H1 (cell line): Measurements from ENCODE around the gene LCN6. TPM values are rescaled to one million over a fixed set of nuclear protein-coding genes. Genes with fewer than 3 reads are reported as not detected.

ENCODE experiments used
- CTCF ChIA-PET: fragments of 300-600 bp; sonication (Branson Sonifier 250); formaldehyde crosslinking; loops from one replicate; lab custom pipeline; 2021; ENCODE audit not compliant: partially characterized antibody; lab: Charles Lee
- POLR2A ChIA-PET: fragments of 300-600 bp; sonication (Branson Sonifier 250); formaldehyde crosslinking; loops from one replicate; lab custom pipeline; 2021; ENCODE audit warnings: inconsistent platforms; ENCODE audit not compliant: partially characterized antibody; lab: Charles Lee
- DNase-seq, 2 experiments: peaks; one replicate each; pipeline versions ENCODE4 v3.0.0 to v3.0.0-alpha.2; 2010 to 2022; ENCODE audit warnings: low spot score in 2 of 2, low read depth in 1 of 2, mixed read lengths in 1 of 2
- FAIRE-seq: peaks from 2 replicates; lab custom pipeline; 2011; peaks lifted over from hg19 to GRCh38; lab: Jason Lieb, UNC
- H2AFZ ChIP-seq: 2 replicates; pipeline ENCODE4 v1.8.1; 2012; ENCODE audit warnings: low read length, inconsistent platforms
- H2AK5ac ChIP-seq: 2 replicates; pipeline ENCODE4 v1.6.1; 2013; ENCODE audit warnings: low read depth, low read length
- H2BK120ac ChIP-seq: replicated peaks from 2 replicates; pipeline ENCODE3; 2013; ENCODE audit warnings: low read depth, low read length, inconsistent platforms
- H2BK12ac ChIP-seq: 2 replicates; pipeline ENCODE4 v1.6.1; 2013; ENCODE audit warnings: low read depth, low read length
- H2BK15ac ChIP-seq: 2 replicates; pipeline ENCODE4 v1.6.1; 2013; ENCODE audit warnings: low read length
- H2BK20ac ChIP-seq: 2 replicates; pipeline ENCODE4 v1.6.1; 2013; ENCODE audit warnings: low read length
- H2BK5ac ChIP-seq: 2 replicates; pipeline ENCODE4 v1.6.1; 2013; ENCODE audit warnings: low read depth, low read length
- H3K14ac ChIP-seq: 2 replicates; pipeline ENCODE4 v1.6.1; 2013; ENCODE audit warnings: inconsistent platforms; ENCODE audit not compliant: insufficient read length
- H3K18ac ChIP-seq: 2 replicates; pipeline ENCODE4 v1.6.1; 2013; ENCODE audit warnings: low read length; ENCODE audit errors: extremely low read depth
- H3K23ac ChIP-seq: 2 replicates; pipeline ENCODE4 v1.6.1; 2013; ENCODE audit warnings: inconsistent platforms; ENCODE audit not compliant: insufficient read length
- H3K23me2 ChIP-seq: 2 replicates; pipeline ENCODE4 v1.6.1; 2013; ENCODE audit warnings: low read depth, low read length
- H3K27ac ChIP-seq: 2 replicates; pipeline ENCODE4 v1.6.1; 2011; ENCODE audit warnings: low read depth, low read length, inconsistent platforms
- H3K27me3 ChIP-seq, 4 experiments: replicated peaks in 1 of 4; 1 replicate in 1 of 4; 2 replicates in 3 of 4; pipeline versions ENCODE4 v1.6.1 to v1.8.1; 2011 to 2013; ENCODE audit warnings: low read length in 3 of 4, mild to moderate bottlenecking in 3 of 4, inconsistent platforms in 2 of 4, mixed read lengths in 2 of 4, moderate library complexity in 1 of 4; ENCODE audit not compliant: control insufficient read depth in 3 of 4, insufficient read depth in 3 of 4; ENCODE audit errors: extremely low read depth in 1 of 4
- H3K36me3 ChIP-seq, 4 experiments: 2 replicates each; pipeline versions ENCODE4 v1.6.1 to v1.8.1; 2011 to 2013; ENCODE audit warnings: mild to moderate bottlenecking in 4 of 4, low read length in 3 of 4, moderate library complexity in 2 of 4, control low read depth in 1 of 4, inconsistent platforms in 1 of 4; ENCODE audit not compliant: insufficient read depth in 4 of 4, control insufficient read depth in 2 of 4
- H3K4ac ChIP-seq: replicated peaks from 2 replicates; pipeline ENCODE3; 2013; ENCODE audit warnings: low read length, low read depth, mixed read lengths, inconsistent platforms; ENCODE audit not compliant: insufficient read length
- H3K4me1 ChIP-seq, 4 experiments: replicated peaks in 1 of 4; 1 replicate in 1 of 4; 2 replicates in 3 of 4; pipeline versions ENCODE4 v1.6.1 to v1.8.1; 2011 to 2013; ENCODE audit warnings: low read length in 3 of 4, inconsistent platforms in 2 of 4, mixed read lengths in 1 of 4; ENCODE audit not compliant: insufficient read depth in 4 of 4, control insufficient read depth in 3 of 4
- H3K4me2 ChIP-seq, 2 experiments: 2 replicates each; pipeline versions ENCODE4 v1.6.1 to v1.8.1; 2011 to 2013; ENCODE audit warnings: low read depth in 2 of 2, low read length in 2 of 2, control low read depth in 1 of 2, inconsistent platforms in 1 of 2, mild to moderate bottlenecking in 1 of 2; ENCODE audit not compliant: insufficient read depth in 1 of 2
- H3K4me3 ChIP-seq, 4 experiments: fragments of 200-600, 300-600 bp in 1 of 4; sonication (generic), shearing (Covaris generic), sonication (Bioruptor Twin) in 1 of 4; 2 replicates each; pipeline versions ENCODE4 v1.5.1 to v1.8.1; 2011 to 2016; ENCODE audit warnings: low read length in 4 of 4, low read depth in 3 of 4, control low read depth in 2 of 4, inconsistent platforms in 2 of 4, mild to moderate bottlenecking in 2 of 4, mixed read lengths in 1 of 4, moderate library complexity in 1 of 4; ENCODE audit not compliant: insufficient read depth in 2 of 4; ENCODE audit errors: extremely low read depth in 1 of 4
- H3K56ac ChIP-seq: replicated peaks from 2 replicates; pipeline ENCODE3; 2013; ENCODE audit warnings: low read depth, mild to moderate bottlenecking, mixed read lengths, low read length, inconsistent platforms; ENCODE audit not compliant: insufficient read length
- H3K79me1 ChIP-seq: 2 replicates; pipeline ENCODE4 v1.6.1; 2013; ENCODE audit warnings: low read depth, low read length, control low read depth
- H3K79me2 ChIP-seq, 2 experiments: 2 replicates each; pipeline versions ENCODE4 v1.6.1 to v1.8.1; 2012 to 2013; ENCODE audit warnings: low read length in 2 of 2, mild to moderate bottlenecking in 2 of 2, inconsistent platforms in 1 of 2; ENCODE audit not compliant: insufficient read depth in 2 of 2, control insufficient read depth in 1 of 2
- H3K9ac ChIP-seq, 4 experiments: replicated peaks in 1 of 4; 1 replicate in 1 of 4; 2 replicates in 3 of 4; pipeline versions ENCODE4 v1.6.1 to v1.8.1; 2011 to 2013; ENCODE audit warnings: low read depth in 3 of 4, low read length in 3 of 4, control low read depth in 2 of 4, mild to moderate bottlenecking in 2 of 4, moderate library complexity in 2 of 4, inconsistent platforms in 1 of 4; ENCODE audit errors: extremely low read depth in 1 of 4
- H3K9me3 ChIP-seq, 2 experiments: 2 replicates each; pipeline versions ENCODE4 v1.6.1 to v1.8.1; 2012 to 2013; ENCODE audit warnings: mild to moderate bottlenecking in 2 of 2, moderate library complexity in 2 of 2, control low read depth in 1 of 2, inconsistent platforms in 1 of 2, low read depth in 1 of 2, low read length in 1 of 2, mixed read lengths in 1 of 2; ENCODE audit not compliant: insufficient read depth in 2 of 2
- H4K20me1 ChIP-seq, 2 experiments: replicated peaks in 1 of 2; 2 replicates each; pipeline versions ENCODE3 to v1.8.1; 2011 to 2013; ENCODE audit warnings: inconsistent platforms in 2 of 2, low read length in 2 of 2, mild to moderate bottlenecking in 1 of 2; ENCODE audit not compliant: insufficient read depth in 2 of 2, control insufficient read depth in 1 of 2
- H4K5ac ChIP-seq: 2 replicates; pipeline ENCODE4 v1.6.1; 2013; ENCODE audit warnings: low read length, low read depth, mixed read lengths, inconsistent platforms; ENCODE audit not compliant: insufficient read length
- H4K8ac ChIP-seq: 2 replicates; pipeline ENCODE4 v1.8.0; 2013; ENCODE audit warnings: mild to moderate bottlenecking, moderate library complexity, low read length, inconsistent platforms; ENCODE audit not compliant: insufficient read depth; ENCODE audit errors: extremely low read depth
- H4K91ac ChIP-seq: replicated peaks from 2 replicates; pipeline ENCODE3; 2013; ENCODE audit warnings: low read length, mixed read lengths, inconsistent platforms; ENCODE audit not compliant: insufficient read length
- CEBPB ChIP-seq: IDR thresholded peaks from 2 replicates; pipeline ENCODE4 v1.6.1; 2012; ENCODE audit warnings: low read depth, low read length
- CHD1 ChIP-seq: IDR thresholded peaks from 2 replicates; pipeline ENCODE4 v1.6.1; 2012; ENCODE audit warnings: low read depth, low read length, improper control_type of control experiment
- EGR1 ChIP-seq: IDR thresholded peaks from 2 replicates; pipeline ENCODE4 v1.6.1; 2011; ENCODE audit warnings: low read depth, low read length, borderline replicate concordance
- GABPA ChIP-seq: IDR thresholded peaks from 2 replicates; pipeline ENCODE4 v1.6.1; 2011; ENCODE audit warnings: mild to moderate bottlenecking, low read length, moderate library complexity, borderline replicate concordance; ENCODE audit not compliant: insufficient read depth
- GTF2F1 ChIP-seq: IDR thresholded peaks from 2 replicates; pipeline ENCODE4 v1.6.1; 2012; ENCODE audit warnings: low read depth, low read length, improper control_type of control experiment, borderline replicate concordance
- HDAC2 ChIP-seq, 2 experiments: fragments of 300-600 bp in 1 of 2; sonication (generic) in 1 of 2; IDR thresholded peaks; 2 replicates each; pipeline ENCODE4 v1.6.1; 2011 to 2012; ENCODE audit warnings: low read depth in 2 of 2, low read length in 2 of 2, mild to moderate bottlenecking in 2 of 2, moderate library complexity in 2 of 2, borderline replicate concordance in 1 of 2, inconsistent platforms in 1 of 2
- KDM4A ChIP-seq: IDR thresholded peaks from one replicate; pipeline ENCODE4 v1.7.1; 2012; ENCODE audit warnings: low read depth, mild to moderate bottlenecking, moderate library complexity, low read length, inconsistent platforms; ENCODE audit not compliant: severe bottlenecking
- PHF8 ChIP-seq: fragments of 200-600 bp; sonication (generic); conservative IDR thresholded peaks from 2 replicates; pipeline ENCODE4 v1.7.1; 2012; ENCODE audit warnings: low read depth, mild to moderate bottlenecking, inconsistent platforms, low read length, moderate library complexity
- SP2 ChIP-seq: IDR thresholded peaks from 2 replicates; pipeline ENCODE4 v1.6.1; 2012; ENCODE audit warnings: mild to moderate bottlenecking, low read length, inconsistent platforms
- SP4 ChIP-seq: IDR thresholded peaks from 2 replicates; pipeline ENCODE4 v1.6.1; 2012; ENCODE audit warnings: low read length, inconsistent platforms
- YY1 ChIP-seq: IDR thresholded peaks from 2 replicates; pipeline ENCODE4 v1.6.1; 2011; ENCODE audit warnings: low read depth, mild to moderate bottlenecking, low read length
- WGBS, 2 experiments: shearing (Covaris generic) in 1 of 2; methylation state at CpG; one replicate each; pipeline versions ENCODE4 v1.1.6 to v1.1.7; 2013 to 2015; ENCODE audit warnings: low lambda C conversion rate in 2 of 2, mixed read lengths in 2 of 2, inconsistent platforms in 1 of 2, low coverage in 1 of 2, missing lambda C conversion rate in 1 of 2; ENCODE audit not compliant: insufficient replicate concordance in 2 of 2, insufficient coverage in 1 of 2, insufficient read length in 1 of 2; ENCODE audit errors: extremely low coverage in 1 of 2, missing lambda C conversion rate in 1 of 2; 5-methylcytosine and 5-hydroxymethylcytosine counted together
- polyA plus RNA-seq, 7 experiments: library from polyadenylated mRNA; depleted of rRNA in 3 of 7; stranded (reverse) in 5 of 7; unstranded in 2 of 7; fragments of >200 nt in 5 of 7; fragments of 200-250 nt in 2 of 7; gene quantifications; 1 replicate in 5 of 7; 2 replicates in 1 of 7; 4 replicates in 1 of 7; pipeline versions ENCODE4 v1.2.1 to v1.2.3, GENCODE V29; 2011 to 2013; ENCODE audit warnings: missing spikeins in 2 of 7, mixed read lengths in 2 of 7
- total RNA-seq: library from RNA; stranded (reverse); fragmentation: NEBNext Ultra II Directional; extraction: Animal tissue kit (Norgen Biotek cat#: 25700); gene quantifications from 2 replicates; pipeline ENCODE4 v1.2.1, GENCODE V29; 2021
- TF ChIP-seq, protein P1 (sequence below): IDR thresholded peaks from 2 replicates; pipeline ENCODE4 v1.6.1; 2012; ENCODE audit warnings: inconsistent platforms

The LCN6 gene
- total and polyA plus RNA-seq, 2 of the 8 experiments (the other 6 are each of a cell fraction or from before 2014, with no cell fraction given), result not detected

GRCh38 chr9:136697146-136697820 is 51.0 kb downstream of the LCN6 start:
- DNase-seq, result peak in 1 of 2 experiments; percentile 54
- peak overlapping the region; percentile 97; the same call in 1 of the 2 replicates for H2BK12ac ChIP-seq
- 87% methylated on average over 23 of the region's 23 CpGs; no CpG with 5 or more reads in 1 of the 2 experiments for WGBS, 2 experiments
- no peaks in the 10 kb centered on the region for H3K79me2 ChIP-seq
- no peak overlapping the region for H3K4ac ChIP-seq
- H3K4me2 ChIP-seq, result no peak overlapping the region
- no peak overlapping the region for H3K9ac ChIP-seq
- no peaks in the 10 kb centered on the region for H3K79me1 ChIP-seq
- H2BK20ac ChIP-seq, result 0 out of 2 replicates have a peak overlapping the region, but pooled peaks have one; percentile 21
- H3K36me3 ChIP-seq, result no peaks in the 10 kb centered on the region
- FAIRE-seq, result no peak
- H2AK5ac ChIP-seq, result 0 out of 2 replicates have a peak overlapping the region, but pooled peaks have one; percentile 91
- peak overlapping the region; percentile 60; the same call in 1 of the 2 replicates for H3K18ac ChIP-seq
- H4K20me1 ChIP-seq, result no peaks in the 10 kb centered on the region
- ChIA-PET POLR2A (interaction anchor here (0.6 to 1.4 kb wide), 6 partner anchors 11 to 343 kb away, joined by 3 to 4 read pairs (median 4); no protein-coding TSS in a partner anchor), CTCF (interaction anchor here (0.8 to 2.0 kb wide), 3 partner anchors 9 to 213 kb away, joined by 3 to 5 read pairs (median 5); no protein-coding TSS in a partner anchor)
- no peak overlapping the region for H3K4me3 ChIP-seq
- H3K23ac ChIP-seq, result no peak overlapping the region
- H3K27ac ChIP-seq, result no peak overlapping the region
- H3K27me3 ChIP-seq, result no peaks in the 10 kb centered on the region
- H3K4me1 ChIP-seq, result peaks cover 0 to 13% (median 5%) of the 10 kb centered on the region in 4 experiments; a peak in 5 of 7 replicates
- H3K56ac ChIP-seq, result peak overlapping the region; percentile 3
- no peak overlapping the region for H2AFZ ChIP-seq
- peak overlapping the region; percentile 36 for H4K5ac ChIP-seq
- peak overlapping the region; percentile 40; the same call in 1 of the 2 replicates for H2BK15ac ChIP-seq
- peak overlapping the region; percentile 83 for H4K91ac ChIP-seq
- no peaks in the 10 kb centered on the region for H3K9me3 ChIP-seq
- H4K8ac ChIP-seq, result no peak overlapping the region; the same call in 1 of the 2 replicates
- no peak overlapping the region for H2BK120ac ChIP-seq
- H3K14ac ChIP-seq, result peak overlapping the region; percentile 49
- H2BK5ac ChIP-seq, result peak overlapping the region; percentile 88; the same call in 1 of the 2 replicates
- H3K23me2 ChIP-seq, result no peaks in the 10 kb centered on the region
- TF ChIP-seq CHD1, result no peak
- no peak for TF ChIP-seq EGR1
- no peak for TF ChIP-seq KDM4A
- TF ChIP-seq GABPA, result no peak
- TF ChIP-seq, protein P1, sequence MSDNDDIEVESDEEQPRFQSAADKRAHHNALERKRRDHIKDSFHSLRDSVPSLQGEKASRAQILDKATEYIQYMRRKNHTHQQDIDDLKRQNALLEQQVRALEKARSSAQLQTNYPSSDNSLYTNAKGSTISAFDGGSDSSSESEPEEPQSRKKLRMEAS, result no peak
- no peak for TF ChIP-seq SP4
- no peak for TF ChIP-seq PHF8
- TF ChIP-seq YY1, result no peak
- TF ChIP-seq SP2, result no peak
- TF ChIP-seq HDAC2 (IDR thresholded peaks at IDR 0.05; ENCODE audit: borderline replicate concordance in 1 of 2, low read depth in 2 of 2, low read length in 2 of 2), result no peak
- no peak for TF ChIP-seq GTF2F1
- no peak for TF ChIP-seq CEBPB
